ENCODE data around the gene NISCH. TPM values are rescaled to one million over a fixed set of nuclear protein-coding genes. Genes with fewer than 3 reads are reported as not detected.

NISCH gene
- total RNA-seq, 1 donor, result 75.8 TPM

DNA sequence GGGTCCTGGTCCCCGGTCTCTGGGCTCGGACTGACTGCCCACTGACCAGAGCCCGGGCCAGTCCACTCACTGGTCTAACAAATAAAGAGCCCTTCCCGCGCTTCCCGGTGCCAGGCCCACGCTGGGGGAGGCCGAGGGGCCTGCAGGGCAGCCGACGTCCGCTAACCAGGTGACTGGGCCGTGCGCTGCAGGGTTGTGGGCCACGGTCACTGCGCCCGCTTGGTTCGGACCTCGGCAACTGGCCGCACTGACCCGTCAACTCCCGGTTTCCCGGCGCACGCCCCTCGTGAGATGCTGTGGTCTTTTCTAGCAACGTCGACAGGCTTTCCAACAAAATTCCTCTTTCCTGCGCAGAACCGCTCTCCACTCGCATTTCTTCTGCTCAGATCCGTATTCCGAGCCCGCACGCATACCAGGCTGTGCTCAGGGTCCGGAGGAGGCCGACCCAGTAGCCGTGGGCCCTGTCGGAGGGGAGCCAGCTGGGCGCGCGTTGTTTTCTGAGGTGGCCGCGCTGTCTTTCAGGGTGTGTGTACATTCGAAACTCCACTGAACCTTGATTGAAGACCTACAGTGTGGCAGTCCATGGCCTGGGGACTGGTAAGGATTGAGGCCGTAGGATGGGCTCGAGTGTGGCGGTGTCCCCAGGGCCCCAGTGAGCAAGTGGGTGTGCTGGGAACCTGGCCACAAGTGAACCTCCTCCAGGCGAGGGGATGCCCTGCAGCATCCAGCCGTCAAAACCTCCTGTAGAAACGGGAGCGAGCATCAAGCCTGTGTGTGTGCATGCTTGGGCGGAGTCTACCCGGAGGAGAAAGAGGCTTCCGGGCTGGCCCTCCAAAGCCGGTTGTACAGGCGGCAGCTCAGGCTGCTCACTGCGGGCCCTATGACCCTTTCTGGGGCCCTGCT lies 79.1 kb downstream of the NISCH start:
- Histone ChIP-seq H3K4me3 (ENCODE audit: low read length) (peak overlapping the region; percentile 16), H3K27me3 (ENCODE audit: insufficient read depth, low read length) (no peaks in the 10 kb centered on the region), H3K9me3 (ENCODE audit: low read depth, low read length) (no peaks in the 10 kb centered on the region), H3K4me1 (ENCODE audit: insufficient read depth, low read length) (peaks cover 53% of the 10 kb centered on the region)

DNA sequence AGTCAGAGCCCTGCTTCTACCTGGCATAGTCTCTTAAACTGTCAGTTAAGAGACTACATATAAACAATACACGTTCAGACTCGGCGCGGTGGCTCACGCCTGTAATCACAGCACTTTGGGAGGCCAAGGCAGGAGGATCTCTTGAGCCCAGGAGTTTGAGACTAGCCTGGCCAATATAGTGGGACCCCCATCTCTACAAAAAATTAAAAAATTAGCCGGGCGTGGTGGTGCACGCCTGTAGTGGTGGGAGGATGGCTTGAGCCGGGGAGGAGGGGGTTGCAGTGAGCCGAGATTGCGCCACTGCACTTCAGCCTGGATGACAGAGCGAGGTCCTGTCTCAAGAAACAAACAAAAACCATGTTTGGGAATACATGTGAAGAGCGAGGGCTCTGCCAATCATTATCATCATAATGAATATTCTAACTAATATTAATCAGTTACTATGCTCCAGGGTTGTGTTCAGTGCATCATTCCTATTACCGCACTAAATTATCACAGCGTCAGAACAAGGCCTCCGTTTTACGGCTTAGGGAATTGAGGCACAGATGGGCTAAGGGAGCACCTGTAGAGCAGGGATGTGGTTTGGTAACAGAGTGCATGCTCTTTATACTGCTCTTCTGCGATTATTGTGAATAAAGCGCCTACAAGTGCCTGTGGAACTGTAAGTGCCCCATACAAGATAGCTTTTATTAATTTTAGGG lies 80.2 kb downstream of the NISCH start:
- Histone ChIP-seq H3K9me3 (ENCODE audit: low read depth, low read length) (no peaks in the 10 kb centered on the region), H3K4me1 (ENCODE audit: insufficient read depth, low read length) (peaks cover 57% of the 10 kb centered on the region), H3K27me3 (ENCODE audit: insufficient read depth, low read length) (no peaks in the 10 kb centered on the region), H3K4me3 (ENCODE audit: low read length) (no peak overlapping the region)

DNA sequence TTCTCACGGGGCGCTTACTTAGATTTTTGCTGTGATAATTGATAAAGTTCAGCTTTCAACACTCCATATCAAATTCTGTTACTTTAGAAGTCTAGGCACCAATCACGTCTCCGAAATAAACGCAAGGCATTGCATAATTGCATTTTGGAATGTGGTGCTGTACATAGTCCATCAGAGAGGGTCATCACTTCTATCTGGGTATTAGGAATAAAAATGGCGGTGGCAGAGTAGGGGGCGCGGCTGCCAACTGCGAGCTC lies 80.6 kb downstream of the NISCH start:
- Histone ChIP-seq H3K4me3 (ENCODE audit: low read length) (no peak overlapping the region), H3K4me1 (ENCODE audit: insufficient read depth, low read length) (peaks cover 57% of the 10 kb centered on the region), H3K27me3 (ENCODE audit: insufficient read depth, low read length) (no peaks in the 10 kb centered on the region), H3K9me3 (ENCODE audit: low read depth, low read length) (no peaks in the 10 kb centered on the region)

DNA sequence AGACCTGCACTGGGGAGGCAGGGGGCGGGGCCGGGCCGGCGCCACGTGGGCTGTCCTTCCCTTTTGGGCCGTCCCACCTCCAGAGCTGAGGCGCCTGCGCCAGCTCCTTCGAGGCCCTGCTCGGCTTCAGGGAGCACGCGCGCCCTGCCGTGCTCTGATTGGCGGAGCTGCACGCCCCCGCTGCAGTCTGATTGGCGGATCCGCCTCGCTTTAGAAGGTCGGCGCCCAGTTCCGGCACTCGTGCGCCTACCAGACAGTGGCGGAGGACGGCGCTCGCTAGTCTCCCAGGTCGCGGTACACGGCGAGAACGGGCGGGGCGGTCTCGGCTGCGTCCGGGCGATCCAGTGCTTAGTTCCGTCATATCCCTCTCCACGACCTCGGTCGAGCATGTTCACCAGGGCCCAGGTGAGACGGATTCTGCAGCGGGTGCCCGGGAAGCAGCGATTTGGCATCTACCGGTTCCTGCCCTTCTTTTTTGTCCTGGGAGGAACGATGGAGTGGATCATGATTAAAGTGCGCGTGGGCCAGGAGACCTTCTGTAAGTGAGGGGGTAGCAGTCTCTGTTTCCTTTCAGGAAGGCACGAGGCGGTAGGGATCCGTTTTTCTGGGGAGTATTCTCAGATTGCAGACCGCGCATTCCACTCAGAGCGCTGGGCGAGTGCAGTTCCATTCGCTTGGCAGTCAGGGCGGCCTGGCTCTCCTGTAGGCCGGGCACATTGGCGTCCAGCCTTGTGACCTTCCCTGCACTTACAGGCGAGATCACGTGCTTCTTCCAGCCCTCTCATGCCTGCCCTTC lies 81.2 kb downstream of the NISCH start, which contains the start of gene UQCC5:
Gene UQCC5, plus strand, starts transcription at position 237 of the 796 bp plus-strand sequence. Its CDS starts 151 bp downstream, at position 388.
- Histone ChIP-seq H3K27me3 (ENCODE audit: insufficient read depth, low read length) (no peaks in the 10 kb centered on the region), H3K4me1 (ENCODE audit: insufficient read depth, low read length) (peaks cover 57% of the 10 kb centered on the region), H3K4me3 (ENCODE audit: low read length) (peak within 1 kb of the TSS; percentile 87)

DNA sequence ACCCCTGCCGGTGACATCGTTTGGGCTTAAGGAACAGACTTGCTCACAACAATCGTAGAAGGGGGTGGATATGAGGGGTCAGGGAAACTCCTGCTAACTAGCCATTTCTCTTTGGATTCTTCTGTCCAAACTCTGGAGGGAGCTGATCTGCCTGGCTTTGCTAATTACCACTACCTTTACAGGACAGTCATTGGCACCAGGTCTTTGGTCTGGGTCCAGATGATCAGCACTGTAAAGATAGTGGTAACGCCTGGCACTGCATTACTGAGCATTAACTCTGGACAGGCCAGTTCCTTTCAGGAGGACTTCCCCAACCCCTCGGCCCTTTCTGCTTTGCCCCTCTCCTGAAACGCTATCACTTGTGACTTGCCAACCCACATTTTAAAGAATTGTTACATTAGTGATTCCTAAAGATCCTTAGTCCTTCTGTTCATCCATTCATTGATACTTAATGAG lies 81.8 kb downstream of the NISCH start:
- no peaks in the 10 kb centered on the region for H3K9me3 ChIP-seq (ENCODE audit: low read depth, low read length)
- H3K27me3 ChIP-seq (ENCODE audit: insufficient read depth, low read length), result no peaks in the 10 kb centered on the region
- peak overlapping the region; percentile 87 for H3K4me3 ChIP-seq (ENCODE audit: low read length)
- H3K4me1 ChIP-seq (ENCODE audit: insufficient read depth, low read length), result peaks cover 53% of the 10 kb centered on the region

More for the DNA sequence above, 81.2 kb downstream of the NISCH start, which contains the start of gene UQCC5:
- no peaks in the 10 kb centered on the region for H3K9me3 ChIP-seq (ENCODE audit: low read depth, low read length)

DNA sequence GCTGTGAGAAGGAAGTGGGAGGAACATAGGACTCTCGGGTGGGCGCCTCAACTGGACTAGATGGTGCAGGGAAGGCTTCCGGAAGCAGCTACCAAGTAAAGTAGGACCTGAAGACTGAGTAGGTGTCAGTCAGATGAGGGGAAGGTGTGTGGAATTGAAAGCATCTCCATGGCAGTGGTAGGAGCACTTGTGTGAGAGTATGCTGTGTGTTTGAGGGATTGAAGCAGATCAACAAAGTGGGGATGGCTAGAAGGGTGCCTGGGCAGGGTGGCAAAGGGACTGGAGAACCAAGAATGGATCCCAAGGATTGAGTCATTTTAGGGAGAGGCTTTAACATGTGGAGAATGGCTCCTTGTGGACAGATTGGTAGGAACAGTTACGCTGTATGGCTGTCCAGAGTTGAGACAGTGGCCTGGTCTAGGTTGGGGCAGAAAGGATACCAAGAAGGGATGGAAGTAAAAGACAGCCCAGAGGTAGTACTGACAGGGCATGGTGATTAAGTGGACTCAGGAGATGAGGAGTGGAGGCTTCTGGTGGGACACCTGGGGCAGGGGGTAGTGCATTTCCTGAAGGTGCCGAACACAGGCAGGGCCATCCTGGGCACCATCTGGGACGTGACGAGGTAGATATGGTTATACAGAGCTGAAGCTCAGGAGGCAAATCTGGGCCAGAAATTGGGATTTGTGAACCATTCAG lies 82.5 kb downstream of the NISCH start:
- Histone ChIP-seq H3K4me1 (ENCODE audit: insufficient read depth, low read length) (peaks cover 46% of the 10 kb centered on the region), H3K27me3 (ENCODE audit: insufficient read depth, low read length) (no peaks in the 10 kb centered on the region), H3K9me3 (ENCODE audit: low read depth, low read length) (no peaks in the 10 kb centered on the region), H3K4me3 (ENCODE audit: low read length) (peak overlapping the region; percentile 87)

DNA sequence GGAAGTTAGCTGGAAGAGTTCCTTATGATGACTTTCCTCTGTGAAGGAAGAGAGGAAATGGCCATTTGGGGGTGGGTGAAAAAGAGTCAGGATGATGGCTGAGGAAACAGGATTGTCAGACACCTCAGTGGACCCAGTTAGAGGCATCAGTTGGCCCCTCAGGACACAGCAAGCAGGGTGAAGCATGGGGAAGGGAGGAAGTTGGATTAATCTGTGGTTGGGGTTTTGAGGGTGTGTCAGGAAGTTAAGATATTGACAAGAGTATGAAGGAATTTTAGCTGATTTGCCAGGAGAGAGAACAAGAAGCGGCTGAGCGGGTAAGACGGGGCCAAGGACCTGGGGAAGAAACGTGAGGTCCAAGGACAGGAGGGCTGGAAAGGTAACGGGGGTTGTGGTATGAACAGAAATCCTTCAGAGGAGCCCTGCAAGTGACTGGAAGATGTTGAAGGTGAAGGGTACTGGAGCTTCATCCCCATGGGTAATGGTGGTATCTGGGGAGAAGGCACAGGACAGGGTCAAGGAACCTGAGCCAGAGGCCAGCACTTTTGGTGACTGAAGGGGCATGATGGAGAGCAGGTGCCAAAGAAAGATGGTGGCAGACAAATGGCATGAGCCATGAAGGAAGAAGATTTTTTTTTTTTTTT lies 83.7 kb downstream of the NISCH start:
- Histone ChIP-seq H3K9me3 (ENCODE audit: low read depth, low read length) (no peaks in the 10 kb centered on the region), H3K4me3 (ENCODE audit: low read length) (no peak overlapping the region), H3K4me1 (ENCODE audit: insufficient read depth, low read length) (peaks cover 42% of the 10 kb centered on the region), H3K27me3 (ENCODE audit: insufficient read depth, low read length) (no peaks in the 10 kb centered on the region)

DNA sequence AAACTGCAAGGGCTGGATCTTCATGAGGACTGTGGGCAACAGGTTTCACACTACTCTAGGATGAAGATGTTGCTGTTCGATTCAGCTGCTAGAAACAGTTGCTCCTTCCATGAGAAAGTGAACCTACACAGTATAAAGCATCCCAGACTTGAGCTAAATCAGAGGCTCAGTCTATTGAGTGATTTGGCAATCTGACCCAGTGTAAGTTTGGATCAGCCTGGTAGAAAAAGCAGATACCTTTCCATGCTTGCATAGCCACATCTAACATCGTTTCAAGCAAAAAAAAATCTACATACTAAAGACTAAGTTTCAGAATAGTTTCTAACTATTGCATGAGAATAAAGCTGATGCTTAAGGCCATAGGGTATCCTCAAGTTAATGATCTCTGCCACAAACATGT lies 85.6 kb downstream of the NISCH start:
- Histone ChIP-seq H3K4me3 (ENCODE audit: low read length) (no peak overlapping the region), H3K27me3 (ENCODE audit: insufficient read depth, low read length) (no peaks in the 10 kb centered on the region), H3K4me1 (ENCODE audit: insufficient read depth, low read length) (peaks cover 34% of the 10 kb centered on the region), H3K9me3 (ENCODE audit: low read depth, low read length) (no peaks in the 10 kb centered on the region)

Other genes with a start within 250 kb of the NISCH start
- 0.21 TPM for gene TLR9, start 230.0 kb upstream of the NISCH start, total RNA-seq
- gene TWF2, start 216.4 kb upstream of the NISCH start, total RNA-seq, result 70.5 TPM
- 31.2 TPM for gene PPM1M, start 209.8 kb upstream of the NISCH start, total RNA-seq
- 85.5 TPM for gene WDR82, start 177.0 kb upstream of the NISCH start, total RNA-seq
- 13.3 TPM for gene GLYCTK, start 167.8 kb upstream of the NISCH start, total RNA-seq
- gene DNAH1, start 139.3 kb upstream of the NISCH start, total RNA-seq, result 20.9 TPM
- gene BAP1, start 45.6 kb upstream of the NISCH start, total RNA-seq, result 58.1 TPM
- 9.3 TPM for gene PHF7, start 44.9 kb upstream of the NISCH start, total RNA-seq
- gene SEMA3G, start 10.5 kb upstream of the NISCH start, total RNA-seq, result 0.31 TPM
- gene TNNC1, start 1.6 kb upstream of the NISCH start, total RNA-seq, result 0.31 TPM
- gene STAB1, start 39.7 kb downstream of the NISCH start, total RNA-seq, result 42.6 TPM
- 0.73 TPM for gene NT5DC2, start 78.3 kb downstream of the NISCH start, total RNA-seq
- gene UQCC5, start 81.0 kb downstream of the NISCH start, total RNA-seq, result 1.2 TPM
- 48.7 TPM for gene PBRM1, start 230.3 kb downstream of the NISCH start, total RNA-seq
- gene GNL3, start 230.4 kb downstream of the NISCH start, total RNA-seq, result 110 TPM

Data from mononuclear cell (primary cell).